Activated CD8-positive, alpha-beta memory T cell treated with anti-CD3 and anti-CD28 coated beads, Interleukin-2, amount 50 U/mL, for 1 hour (primary cell): ENCODE data around the gene CNTN5.
"Not testable (repeated sequence)": the region's sequence is repeated elsewhere in the genome, so short reads cannot be mapped to it uniquely, and the experiment has no call there.

Experiments
- DNase-seq: peaks from one replicate; pipeline ENCODE4 v3.0.0-alpha.2; 2020; ENCODE audit errors: extremely low read depth

Gene CNTN5

DNA sequence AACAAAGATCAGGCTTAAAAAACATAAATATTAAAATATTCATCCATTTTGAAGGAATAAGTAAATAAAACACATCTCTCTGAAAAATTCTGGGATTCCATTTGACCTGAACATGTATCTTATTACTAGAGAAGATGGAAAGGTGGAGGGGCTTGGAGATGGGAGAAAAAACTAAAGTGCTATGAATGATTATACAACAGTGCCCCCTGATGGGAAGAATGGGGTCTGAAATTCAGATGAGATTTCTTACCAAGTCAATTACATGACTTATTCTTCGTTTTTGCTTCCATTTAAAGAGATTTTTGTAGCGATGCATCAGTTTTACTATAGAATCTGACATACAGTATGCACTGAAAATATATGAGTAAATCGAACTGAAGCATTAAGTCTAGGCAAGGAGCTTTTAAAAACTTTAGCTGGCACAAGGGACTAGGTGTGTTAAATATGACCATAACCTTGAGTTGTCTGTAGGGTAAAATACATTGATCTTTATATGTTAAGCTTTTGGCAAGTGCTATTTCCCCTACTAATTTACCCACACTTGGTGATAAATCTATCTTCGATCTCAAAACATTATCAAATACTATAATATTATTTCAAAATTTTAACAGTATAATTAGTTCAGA lies 718.8 kb downstream of the CNTN5 start:
- no peak for DNase-seq

DNA sequence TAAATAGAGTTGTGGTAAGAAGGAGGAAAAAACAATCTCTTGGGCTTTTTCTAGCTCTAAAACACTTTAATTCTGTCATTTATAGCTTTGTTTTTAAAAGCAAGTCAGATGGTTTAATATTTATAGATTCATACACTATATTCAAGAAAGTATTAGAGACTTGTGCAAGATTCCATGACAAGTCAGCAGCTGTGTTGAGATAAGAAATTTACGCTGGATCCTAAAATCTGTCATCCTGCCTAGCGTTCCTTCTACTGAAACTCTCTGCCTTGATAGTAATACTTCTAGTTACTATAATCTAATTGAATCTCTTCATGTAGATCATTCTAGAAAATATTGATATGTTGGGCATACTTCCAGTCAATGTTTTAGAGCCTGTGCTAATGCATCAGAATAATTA lies 721.8 kb downstream of the CNTN5 start:
- DNase-seq, result no peak

DNA sequence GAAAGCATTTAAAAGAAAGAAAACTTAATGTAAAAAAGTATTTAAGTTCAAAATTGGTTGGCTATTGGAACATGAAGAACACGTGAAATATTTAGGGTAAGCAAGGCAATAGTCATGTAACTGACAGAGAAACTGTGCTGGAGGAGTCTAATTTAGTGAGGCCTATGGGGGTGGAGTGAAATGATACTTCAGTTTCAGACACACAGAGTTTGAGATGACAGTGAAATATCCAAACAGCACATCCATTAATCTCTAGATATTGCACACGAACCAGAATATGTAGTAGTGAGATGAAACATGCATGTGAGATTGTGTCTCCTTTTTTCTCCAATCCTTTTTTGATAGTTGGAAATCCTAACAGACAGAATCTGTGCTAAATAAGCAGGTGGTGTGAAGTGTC lies 739.0 kb downstream of the CNTN5 start:
- no peak for DNase-seq

GRCh38 chr11:99766811-99767210 lies 746.1 kb downstream of the CNTN5 start:
- no peak for DNase-seq

- no peak for DNase-seq
Measured at GRCh38 chr11:99773646-99774045, 752.9 kb downstream of the CNTN5 start.

GRCh38 chr11:99781074-99781473 lies 760.3 kb downstream of the CNTN5 start:
- DNase-seq, result no peak

GRCh38 chr11:99791354-99791753 lies 770.6 kb downstream of the CNTN5 start:
- no peak for DNase-seq

DNA sequence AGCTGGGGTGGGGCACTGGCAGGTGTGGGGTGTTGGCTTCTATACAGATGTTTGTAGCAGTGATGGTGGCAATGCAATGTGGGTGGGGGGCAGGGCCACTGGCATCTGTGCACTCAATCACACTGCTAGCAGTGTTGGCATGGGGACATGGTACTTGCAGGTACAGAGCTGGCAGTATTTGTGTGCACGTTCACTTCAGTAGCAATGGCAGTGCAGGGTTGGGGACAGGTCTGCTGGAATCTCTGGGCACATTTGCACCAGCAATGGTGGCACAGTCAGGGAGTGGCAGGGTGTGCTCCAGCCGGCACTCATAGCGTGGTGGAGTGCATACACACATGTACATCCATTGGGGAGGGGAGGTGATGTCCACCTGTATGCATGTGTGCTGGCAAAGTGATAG lies 775.2 kb downstream of the CNTN5 start:
- no peak for DNase-seq

DNA sequence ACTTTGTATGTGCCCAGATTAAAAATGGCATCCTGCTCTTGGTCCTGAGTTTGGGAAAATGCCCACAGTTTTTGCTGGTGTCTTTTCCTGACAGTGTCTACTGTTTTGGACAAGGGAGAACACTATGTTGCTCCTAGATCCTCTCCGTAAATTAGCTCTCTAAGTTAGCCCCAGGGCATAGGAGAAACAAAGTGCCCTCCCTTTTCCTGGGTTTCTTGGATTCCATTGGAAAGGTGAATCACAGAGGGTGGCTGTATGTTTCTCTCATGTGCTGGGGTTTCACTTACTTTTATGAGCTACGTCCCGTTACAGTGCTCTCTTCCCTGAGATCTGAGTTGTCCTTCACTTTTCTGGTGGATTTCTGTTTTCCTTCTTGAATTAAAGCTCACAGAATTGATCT lies 782.8 kb downstream of the CNTN5 start:
- no peak for DNase-seq

DNA sequence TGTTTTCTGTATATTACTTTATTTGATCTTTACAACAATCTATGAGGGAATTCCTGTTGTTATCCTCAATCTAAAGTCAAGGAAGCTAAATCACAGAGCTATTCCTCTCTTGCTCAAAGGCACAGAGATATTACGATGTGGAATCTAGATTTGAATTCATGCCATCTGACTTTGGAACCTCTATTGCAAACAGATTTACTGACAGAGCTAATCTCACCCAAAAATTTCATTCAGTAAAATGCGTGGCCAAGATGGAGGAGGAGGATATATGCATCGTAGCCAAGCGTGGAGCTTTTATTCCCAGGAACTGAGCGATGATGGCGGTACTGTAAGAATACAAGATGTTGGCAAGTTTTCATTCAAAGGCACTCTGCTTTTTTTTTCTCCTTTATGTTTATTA lies 791.8 kb downstream of the CNTN5 start:
- no peak for DNase-seq

DNA sequence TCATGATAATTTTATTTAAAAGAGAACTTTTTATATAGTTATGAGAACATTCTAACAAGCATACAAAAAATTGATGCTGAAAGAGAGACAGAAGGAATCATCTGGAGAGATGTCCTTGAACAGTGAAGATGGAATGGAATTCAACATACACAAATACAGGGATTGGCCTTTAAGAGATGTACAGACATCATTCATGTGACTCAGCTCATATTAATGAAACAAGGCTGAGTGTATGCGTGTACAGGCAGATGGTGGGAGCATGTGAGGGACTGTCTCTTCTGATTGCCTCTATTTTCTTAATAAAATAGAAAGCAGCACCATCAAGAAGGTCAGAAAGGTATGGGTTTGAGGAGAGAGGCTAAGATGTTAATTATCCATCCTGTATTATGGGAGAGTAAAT lies 793.3 kb downstream of the CNTN5 start:
- DNase-seq, result no peak

DNA sequence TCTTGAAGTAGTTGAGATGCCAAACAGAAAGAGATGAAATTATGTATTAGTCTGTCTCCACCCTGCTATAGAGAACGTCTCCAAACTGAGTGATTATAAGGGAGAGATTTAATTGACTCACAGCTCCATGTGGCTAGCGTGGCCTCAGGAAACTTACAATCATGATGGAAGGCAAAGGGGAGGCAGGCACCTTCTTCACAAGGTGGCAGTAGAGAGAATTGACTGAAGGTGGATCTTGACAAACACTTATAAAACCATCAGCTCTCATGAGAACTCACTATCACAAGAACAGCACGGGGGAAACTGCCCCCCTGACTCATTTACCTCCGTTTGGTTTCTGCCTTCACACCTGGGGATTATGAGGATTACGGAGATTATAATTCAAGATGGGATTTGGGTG lies 794.0 kb downstream of the CNTN5 start:
- DNase-seq, result no peak

DNA sequence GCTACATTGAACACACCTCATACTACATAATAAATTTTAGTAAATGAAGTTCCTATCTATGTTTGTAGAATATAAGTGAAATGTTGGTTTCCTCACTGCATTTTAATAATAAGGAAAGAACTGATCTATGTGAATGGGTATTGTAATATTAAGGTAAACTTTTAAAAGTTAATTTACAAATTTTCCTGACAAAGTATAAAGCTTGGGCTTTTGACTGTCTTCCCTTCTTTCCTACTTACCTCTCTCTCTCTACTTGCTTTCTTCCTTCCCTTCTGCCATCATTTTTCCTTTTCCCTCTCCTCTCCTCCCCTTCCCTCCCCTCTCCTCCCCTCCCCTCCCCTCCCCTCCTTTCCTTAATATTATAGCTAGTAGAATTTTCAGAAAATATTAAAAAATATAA lies 798.2 kb downstream of the CNTN5 start:
- no peak for DNase-seq

DNA sequence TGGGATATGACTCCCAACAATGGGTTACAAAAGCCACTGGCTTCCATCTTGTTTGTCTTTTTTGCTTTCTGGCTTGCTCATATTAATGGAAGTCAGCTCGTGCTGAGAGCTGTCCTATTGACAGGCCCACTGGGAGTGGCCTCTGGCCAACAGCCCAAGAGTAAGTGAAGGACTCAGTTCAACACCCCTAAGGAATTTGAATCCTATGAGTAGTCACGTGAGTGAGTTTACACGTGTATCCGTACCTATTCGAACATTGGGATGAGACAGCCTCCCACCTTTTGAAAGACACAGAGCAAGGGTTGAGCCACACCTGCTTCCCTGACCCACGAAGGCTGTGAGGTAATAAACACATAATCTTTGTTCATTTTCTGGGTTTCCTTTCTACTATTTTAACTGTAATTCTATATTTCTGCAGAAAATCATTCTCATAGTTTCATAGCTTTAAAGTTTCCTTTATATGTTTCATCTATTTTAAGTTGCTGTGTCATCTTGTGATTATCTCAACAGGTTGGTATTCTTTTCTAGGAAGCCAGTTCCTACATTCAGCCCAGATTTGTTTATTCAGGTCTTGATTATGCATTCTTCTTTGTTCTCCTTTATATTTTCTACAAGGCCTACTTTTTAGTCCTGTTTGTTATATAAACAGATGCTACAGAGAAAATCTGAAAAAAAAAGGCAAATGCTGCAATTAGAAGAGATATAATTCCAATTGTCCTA lies 802.3 kb downstream of the CNTN5 start:
- DNase-seq, result no peak

- DNase-seq, result not testable (repeated sequence)
Measured at GRCh38 chr11:99836739-99837138, 816.0 kb downstream of the CNTN5 start.

DNA sequence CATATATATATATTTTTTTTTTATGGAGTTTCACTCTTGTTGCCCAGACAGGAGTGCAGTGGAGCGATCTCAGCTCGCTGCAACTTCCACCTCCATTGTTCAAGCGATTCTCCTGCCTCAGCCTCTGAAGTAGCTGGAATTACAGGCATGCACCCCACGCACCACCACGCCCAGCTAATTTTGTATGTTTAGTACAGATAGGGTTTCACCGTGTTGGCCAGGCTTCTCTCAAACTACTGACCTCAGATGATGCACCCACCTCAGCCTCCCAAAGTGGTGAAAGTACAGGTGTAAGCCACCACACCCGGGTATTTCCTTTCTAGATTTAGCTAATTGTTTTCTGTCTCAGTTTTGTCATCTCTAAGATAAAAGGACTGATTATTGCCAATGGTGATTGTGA lies 821.1 kb downstream of the CNTN5 start:
- no peak for DNase-seq

DNA sequence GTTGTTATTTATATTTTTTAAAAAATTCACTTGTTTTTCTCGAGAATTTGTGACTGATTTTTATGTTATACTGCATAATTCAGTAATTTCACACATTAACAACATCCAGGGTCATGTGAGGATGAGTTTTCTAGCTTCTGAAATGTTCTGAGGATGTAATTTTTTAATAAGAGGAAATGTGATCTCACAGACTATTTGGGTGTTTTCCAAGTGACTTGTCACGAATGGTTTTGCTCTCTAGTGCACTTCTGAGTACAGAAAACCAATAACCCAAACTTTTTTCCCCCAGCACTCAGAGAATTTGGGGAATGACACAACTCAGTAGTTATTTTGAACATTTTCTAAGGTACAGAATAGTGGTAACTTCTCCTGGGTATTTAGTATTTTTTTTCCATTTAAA lies 845.2 kb downstream of the CNTN5 start:
- no peak for DNase-seq

DNA sequence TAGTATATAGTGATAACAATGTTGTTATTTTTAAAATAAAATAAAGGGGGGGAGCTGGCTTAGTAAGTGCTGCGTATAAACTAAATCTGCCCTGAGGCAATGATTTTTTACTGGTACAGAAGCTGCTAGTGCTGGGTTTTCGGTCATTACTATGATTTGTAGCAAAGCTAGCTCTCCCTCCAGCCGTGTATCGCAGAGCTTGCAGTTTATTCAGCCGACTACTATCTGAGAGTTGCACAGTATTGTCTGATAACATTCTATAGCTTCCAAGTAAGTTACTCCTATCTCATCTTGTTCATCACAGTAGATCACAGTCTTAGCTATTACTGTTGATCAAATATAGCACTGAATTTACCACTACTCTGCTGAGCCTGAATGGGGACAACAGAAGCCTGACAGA lies 860.9 kb downstream of the CNTN5 start:
- DNase-seq, result no peak

DNA sequence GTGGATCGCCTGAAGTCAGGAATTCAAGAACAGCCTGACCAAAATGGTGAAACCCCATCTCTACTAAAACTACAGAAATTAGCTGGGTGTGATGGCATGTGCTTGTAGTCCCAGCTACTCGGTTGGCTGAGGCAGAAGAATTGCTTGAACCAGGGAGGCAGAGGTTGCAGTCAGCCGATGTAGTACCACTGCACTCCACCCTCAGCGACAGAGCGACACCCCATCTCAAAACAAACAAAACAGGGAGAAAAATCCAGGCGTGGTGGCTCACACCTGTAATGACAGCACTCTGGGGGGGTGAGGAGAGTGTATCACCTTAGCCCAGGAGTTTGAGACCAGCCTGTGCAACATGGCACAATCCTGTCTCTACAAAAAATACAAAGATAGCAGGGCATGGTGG lies 864.0 kb downstream of the CNTN5 start:
- no peak for DNase-seq

- DNase-seq, result no peak
Measured at GRCh38 chr11:99887481-99887880, 866.7 kb downstream of the CNTN5 start.

GRCh38 chr11:99893811-99894210 lies 873.1 kb downstream of the CNTN5 start:
- DNase-seq, result no peak

DNA sequence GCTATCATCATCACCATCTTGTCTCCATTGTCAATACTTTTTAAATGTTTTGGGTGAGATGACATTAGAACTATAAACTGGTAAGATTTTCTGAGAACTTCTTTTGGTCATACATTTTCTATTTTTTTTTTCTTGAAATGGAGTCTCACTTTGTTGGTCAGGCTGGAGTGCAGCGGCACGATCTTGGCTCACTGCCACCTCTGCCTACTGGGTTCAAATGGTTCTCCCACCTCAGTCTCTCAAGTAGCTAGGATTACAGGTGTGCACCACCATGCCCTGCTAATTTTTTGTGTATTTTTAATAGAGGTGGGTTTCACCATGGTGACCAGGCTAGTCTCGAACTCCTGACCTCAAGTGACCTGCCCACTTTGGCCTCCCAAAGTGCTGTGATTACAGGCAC lies 880.4 kb downstream of the CNTN5 start:
- no peak for DNase-seq

- DNase-seq, result no peak
Measured at GRCh38 chr11:99911116-99911515, 890.4 kb downstream of the CNTN5 start.

- DNase-seq, result no peak
Measured at GRCh38 chr11:99916078-99916477, 895.3 kb downstream of the CNTN5 start.
